ENCODE results near the gene PHC2. TPM values are rescaled to one million over a fixed set of nuclear protein-coding genes. Genes with fewer than 3 reads are reported as not detected.

Gene PHC2
- total and polyA plus RNA-seq, 9 of the 15 experiments (the other 6 are each of a cell fraction or from before 2014, with no cell fraction given), result 3.1 to 67.6 (median 34.6) TPM

GRCh38 chr1:33408093-33408436, 22.8 kb downstream of the PHC2 start:
- TF ChIP-seq CEBPB (tag; IDR thresholded peaks at IDR 0.05) (no peak), MEF2A (IDR thresholded peaks at IDR 0.05; ENCODE audit: control insufficient read depth, low read depth, low read length) (peak; percentile 72), ZNF431 (CRISPR knock-in tag; IDR thresholded peaks at IDR 0.05) (no peak), GTF2E2 (tag; IDR thresholded peaks at IDR 0.05) (no peak)
- in situ Hi-C loops (cut with MboI) (no loop called here), intact Hi-C loops (cut with micrococcal nuclease) (no loop called here)
- H4K20me1 ChIP-seq (replicated peaks; ENCODE audit: control insufficient read depth, insufficient read depth, low read length), result no peaks in the 10 kb centered on the region
- no peak overlapping the region for H3K27ac ChIP-seq (ENCODE audit: extremely low read depth, low read depth, low read length)
- no peak overlapping the region for H3K9ac ChIP-seq (ENCODE audit: insufficient read depth in 1 of 2, low read depth in 2 of 2, low read length in 2 of 2)
- no peaks in the 10 kb centered on the region for H3K79me2 ChIP-seq (ENCODE audit: control insufficient read depth, insufficient read depth, low read length)
- DNase-seq (ENCODE audit: extremely low read depth in 1 of 4, low spot score in 3 of 4) (no peak), ATAC-seq (no peak), FAIRE-seq (no peak)
- no peak overlapping the region for H2AFZ ChIP-seq (ENCODE audit: low read depth, low read length)
- CTCF ChIA-PET (ENCODE audit: low intra/inter-chr PET ratio), result no interaction called here
- peaks cover 3 to 5% of the 10 kb centered on the region in 2 experiments; a peak in 3 of 5 replicates for H3K27me3 ChIP-seq (ENCODE audit: control insufficient read depth in 2 of 2, insufficient read depth in 2 of 2, low read length in 2 of 2)
- H3K9me3 ChIP-seq (replicated peaks; ENCODE audit: control insufficient read depth, insufficient read depth, low read depth, low read length), result no peaks in the 10 kb centered on the region
- POLR2A ChIA-PET, result interaction anchor here (0.8 kb wide), 1 partner anchor 113 kb away, joined by 3 read pairs; no protein-coding TSS in a partner anchor
- H3K4me3 ChIP-seq, result no peak overlapping the region
- H3K9me1 ChIP-seq (ENCODE audit: control insufficient read depth, insufficient read depth, low read length), result no peaks in the 10 kb centered on the region
- WGBS (ENCODE audit: insufficient coverage, low coverage, missing lambda C conversion rate), result 0% methylated on average over 2 of the region's 2 CpGs
- BruUV-seq (replicated peaks), result no TSS peak
- no peaks in the 10 kb centered on the region for H3K4me1 ChIP-seq (replicated peaks in 1 of 2; ENCODE audit: control insufficient read depth in 2 of 2, insufficient read depth in 2 of 2, low read length in 2 of 2)
- no peaks in the 10 kb centered on the region for H3K36me3 ChIP-seq (ENCODE audit: control insufficient read depth, insufficient read depth, low read length)
- H3K4me2 ChIP-seq (ENCODE audit: insufficient read depth, low read length), result no peak overlapping the region

- ChIA-PET CTCF (ENCODE audit: low intra/inter-chr PET ratio) (no interaction called here), POLR2A (interaction anchor here (0.8 kb wide), 1 partner anchor 112 kb away, joined by 3 read pairs; no protein-coding TSS in a partner anchor)
- in situ Hi-C loops (cut with MboI), result no loop called here
- H3K79me2 ChIP-seq (ENCODE audit: control insufficient read depth, insufficient read depth, low read length), result no peaks in the 10 kb centered on the region
- no peaks in the 10 kb centered on the region for H3K36me3 ChIP-seq (ENCODE audit: control insufficient read depth, insufficient read depth, low read length)
- H2AFZ ChIP-seq (ENCODE audit: low read depth, low read length), result no peak overlapping the region
- FAIRE-seq (no peak), DNase-seq (ENCODE audit: extremely low read depth in 1 of 4, low spot score in 3 of 4) (no peak), ATAC-seq (no peak)
- no peaks in the 10 kb centered on the region for H3K4me1 ChIP-seq (replicated peaks in 1 of 2; ENCODE audit: control insufficient read depth in 2 of 2, insufficient read depth in 2 of 2, low read length in 2 of 2)
- 0% methylated on average over 1 of the region's 1 CpG for WGBS (ENCODE audit: insufficient coverage, low coverage, missing lambda C conversion rate)
- no peaks in the 10 kb centered on the region for H4K20me1 ChIP-seq (replicated peaks; ENCODE audit: control insufficient read depth, insufficient read depth, low read length)
- intact Hi-C loops (cut with micrococcal nuclease), result no loop called here
- no peak overlapping the region for H3K4me2 ChIP-seq (ENCODE audit: insufficient read depth, low read length)
- H3K4me3 ChIP-seq, result no peak overlapping the region
- H3K9me1 ChIP-seq (ENCODE audit: control insufficient read depth, insufficient read depth, low read length), result no peaks in the 10 kb centered on the region
- no TSS peak for BruUV-seq (replicated peaks)
- H3K27ac ChIP-seq (ENCODE audit: extremely low read depth, low read depth, low read length), result no peak overlapping the region
- H3K9me3 ChIP-seq (replicated peaks; ENCODE audit: control insufficient read depth, insufficient read depth, low read depth, low read length), result no peaks in the 10 kb centered on the region
- no peak overlapping the region for H3K9ac ChIP-seq (ENCODE audit: insufficient read depth in 1 of 2, low read depth in 2 of 2, low read length in 2 of 2)
- peaks cover 3 to 5% of the 10 kb centered on the region in 2 experiments; a peak in 3 of 5 replicates for H3K27me3 ChIP-seq (ENCODE audit: control insufficient read depth in 2 of 2, insufficient read depth in 2 of 2, low read length in 2 of 2)
- TF ChIP-seq GABPB1 (CRISPR knock-in tag; IDR thresholded peaks at IDR 0.05), result no peak
- no peak for TF ChIP-seq ARID3B (CRISPR knock-in tag; IDR thresholded peaks at IDR 0.05; ENCODE audit: borderline replicate concordance)
- no peak for TF ChIP-seq ZKSCAN1 (IDR thresholded peaks at IDR 0.05; ENCODE audit: low read depth, low read length)
- no peak for TF ChIP-seq MCM3 (IDR thresholded peaks at IDR 0.05)
- TF ChIP-seq HMG20B (CRISPR knock-in tag; IDR thresholded peaks at IDR 0.05), result no peak
- no peak for TF ChIP-seq TAF15 (IDR thresholded peaks at IDR 0.05; ENCODE audit: low read depth, low read length)
- no peak for TF ChIP-seq PHF20 (IDR thresholded peaks at IDR 0.05; ENCODE audit: partially characterized antibody)
- no peak for TF ChIP-seq TAF9B (IDR thresholded peaks at IDR 0.05; ENCODE audit: partially characterized antibody)
- no peak for TF ChIP-seq ZNF551 (CRISPR knock-in tag; IDR thresholded peaks at IDR 0.05)
Measured at GRCh38 chr1:33407352-33408092, 23.4 kb downstream of the PHC2 start.

Measured in K562 (cell line).